DMS153 (cell line): ENCODE results near the gene DDX10.

Experiments
- DNase-seq: peaks from one replicate; lab custom pipeline; 2025; lab: John Stamatoyannopoulos, UW

Gene DDX10

DNA sequence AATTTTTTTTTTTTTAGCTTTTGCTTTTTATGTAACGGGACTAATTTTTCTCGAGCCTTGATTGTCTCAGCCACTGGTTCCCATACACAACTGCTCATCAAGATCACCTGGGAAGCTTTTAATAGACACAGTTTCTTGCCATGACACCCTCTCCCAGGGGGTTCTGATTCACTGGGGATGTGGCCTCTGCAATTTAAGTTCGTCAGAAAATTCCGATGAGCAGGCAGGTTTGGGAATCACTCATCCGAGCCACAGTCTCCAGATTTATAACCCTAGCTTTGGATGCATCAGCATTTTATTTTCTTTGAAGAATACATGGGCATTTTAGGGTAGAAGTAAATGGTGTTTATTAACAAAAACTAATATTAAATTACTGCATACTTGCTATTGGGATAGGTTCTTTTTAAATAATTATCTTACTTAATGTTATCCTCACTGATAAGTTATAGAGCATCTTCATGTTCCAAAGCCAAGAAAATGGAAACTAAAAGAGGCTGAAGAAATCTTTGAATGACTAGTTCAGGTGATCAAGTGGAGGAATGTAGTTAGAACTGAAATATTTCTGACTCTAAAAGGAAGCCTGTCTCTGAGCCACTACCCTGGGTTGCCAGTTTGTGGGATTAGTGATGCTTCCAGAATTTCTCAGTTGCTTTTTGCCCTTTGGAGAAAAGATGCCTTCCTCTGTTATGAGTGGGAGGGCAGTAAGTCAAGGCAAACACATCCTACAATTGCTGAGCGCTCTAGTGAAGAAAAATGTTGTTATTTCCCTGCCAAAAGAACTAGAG lies 319.0 kb downstream of the DDX10 start:
- DNase-seq, result no peak

DNA sequence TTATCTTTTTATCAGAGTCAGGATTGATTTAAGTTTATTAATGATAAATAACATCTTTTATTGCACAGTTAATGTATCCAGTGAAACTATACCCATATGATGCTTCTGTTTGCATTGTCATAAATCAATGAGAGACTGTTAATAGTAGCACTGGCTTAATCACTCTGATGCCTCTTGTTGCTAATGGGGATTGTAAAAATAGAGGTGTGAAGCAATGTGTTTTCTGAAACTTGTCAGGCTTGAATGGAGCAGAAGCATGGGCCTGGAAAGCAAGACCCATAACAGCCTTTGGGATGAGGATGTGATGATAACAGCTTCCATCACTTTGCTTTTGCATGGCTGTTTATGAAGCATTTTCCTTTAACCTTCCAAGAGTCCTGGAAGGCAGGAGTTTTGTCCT lies 319.7 kb downstream of the DDX10 start:
- DNase-seq, result no peak

DNA sequence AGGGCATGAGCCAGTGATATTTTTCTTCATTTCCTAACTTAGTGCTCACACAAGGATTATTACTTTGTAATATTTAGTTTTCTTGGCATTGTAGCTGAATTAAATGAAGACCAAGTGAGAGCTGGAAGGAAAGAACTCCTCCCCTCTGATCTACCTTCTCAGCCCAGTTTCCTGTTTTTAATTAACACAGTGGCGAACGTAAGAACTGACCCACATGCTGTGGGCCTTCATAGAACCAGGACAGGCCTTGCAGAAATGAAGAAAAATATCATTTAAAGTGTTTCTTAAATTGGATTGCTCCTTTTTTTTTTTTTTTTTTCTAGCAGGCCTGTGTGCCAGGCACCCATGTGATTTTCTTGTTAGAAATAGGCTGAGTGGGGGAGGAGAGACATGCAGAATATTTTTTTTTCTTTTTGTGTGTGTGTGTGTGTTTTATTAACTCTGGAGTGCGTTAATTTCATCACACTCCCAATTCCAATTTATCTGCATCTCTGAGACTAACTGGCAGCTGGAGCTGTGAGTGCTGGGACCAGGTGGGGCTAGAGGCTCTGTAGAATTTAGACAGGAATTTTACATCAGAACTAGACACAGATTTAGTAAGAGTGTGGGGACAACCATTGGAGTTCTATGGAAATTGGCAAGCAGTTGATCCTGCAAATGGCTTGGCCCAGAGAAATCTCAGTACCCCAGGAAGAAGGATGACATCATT lies 320.5 kb downstream of the DDX10 start:
- no peak for DNase-seq

DNA sequence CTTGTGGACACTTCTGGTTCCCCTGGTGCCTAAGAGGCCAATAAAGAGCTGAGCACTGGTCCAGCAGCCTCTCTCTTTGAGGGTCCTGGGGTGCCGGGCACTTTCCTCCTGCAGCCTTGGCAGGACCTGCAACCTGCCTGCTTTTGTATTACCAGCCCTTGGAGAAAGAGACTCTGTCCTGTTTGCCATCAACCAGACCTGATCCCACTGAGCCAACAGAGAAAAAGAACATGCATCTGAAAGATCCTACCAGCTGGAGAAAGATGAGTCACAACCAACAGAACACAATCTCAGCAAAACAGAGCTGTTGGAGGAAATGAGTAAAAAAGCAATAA lies 321.0 kb downstream of the DDX10 start:
- no peak for DNase-seq
